ENCODE results near the gene GRIN1. TPM values are rescaled to one million over a fixed set of nuclear protein-coding genes. Genes with fewer than 3 reads are reported as not detected.

GRIN1 gene
- total and polyA plus RNA-seq, 2 of the 8 experiments (the other 6 are each of a cell fraction or from before 2014, with no cell fraction given): 0.48 to 2.1 TPM

GRCh38 chr9:137156567-137157375, 17.8 kb downstream of the GRIN1 start (continued):
- TF ChIP-seq JUND (IDR thresholded peaks at IDR 0.05; ENCODE audit: low read length) (no peak), FOSL1 (IDR thresholded peaks at IDR 0.05; ENCODE audit: insufficient read depth, low read depth, low read length) (no peak), NRF1 (IDR thresholded peaks at IDR 0.05; ENCODE audit: low read depth, low read length) (no peak), RBBP5 (IDR thresholded peaks at IDR 0.05; ENCODE audit: borderline replicate concordance, low read depth, low read length) (peak; percentile 37; the same call in 1 of the 2 replicates), SP4 (IDR thresholded peaks at IDR 0.05; ENCODE audit: low read length) (no peak), RFX5 (IDR thresholded peaks at IDR 0.05; ENCODE audit: borderline replicate concordance, low read depth, low read length) (no peak), KDM5A (IDR thresholded peaks at IDR 0.05; ENCODE audit: low read length) (no peak), CREB1 (IDR thresholded peaks at IDR 0.05) (0 out of 2 replicates have a peak, but pooled peaks have one; percentile 2), MAX (IDR thresholded peaks at IDR 0.05) (0 out of 2 replicates have a peak, but pooled peaks have one; percentile 11), TBP (IDR thresholded peaks at IDR 0.05; ENCODE audit: low read depth, low read length) (no peak), HDAC6 (IDR thresholded peaks at IDR 0.05; ENCODE audit: low read depth, low read length) (no peak), SIN3A (conservative IDR thresholded peaks at IDR 0.05 in 1 of 2, IDR thresholded peaks at IDR 0.05 in 1 of 2; ENCODE audit: low read depth in 1 of 2, low read length in 2 of 2) (no peak), CEBPB (IDR thresholded peaks at IDR 0.05; ENCODE audit: low read depth, low read length) (no peak), GTF2F1 (IDR thresholded peaks at IDR 0.05; ENCODE audit: borderline replicate concordance, low read depth, low read length) (no peak), SIX5 (IDR thresholded peaks at IDR 0.05; ENCODE audit: low read depth, low read length) (no peak), CHD1 (IDR thresholded peaks at IDR 0.05; ENCODE audit: low read depth, low read length) (no peak), KDM1A (IDR thresholded peaks at IDR 0.05; ENCODE audit: borderline replicate concordance, low read length) (no peak), CTBP2 (IDR thresholded peaks at IDR 0.05; ENCODE audit: borderline replicate concordance, insufficient read depth, insufficient read length, low read length) (no peak), YY1 (IDR thresholded peaks at IDR 0.05; ENCODE audit: low read depth, low read length) (no peak)

Data from H1 (cell line).